Measurements from ENCODE around the gene B3GAT2.
A peak's percentile ranks its signal among the peaks of the same experiment; 100 is the strongest.
"Not testable (repeated sequence)": the region's sequence is repeated elsewhere in the genome, so short reads cannot be mapped to it uniquely, and the experiment has no call there.

B3GAT2 gene

GRCh38 chr6:70956451-70957283 lies at the start of gene B3GAT2:
Gene B3GAT2 (minus strand): TSS chr6:70957060. CDS start chr6:70956429, 631 bp downstream.
- DNase-seq = peak; percentile 70

- DNase-seq = no peak
Observed at GRCh38 chr6:70998148-70998547, 41.3 kb upstream of the B3GAT2 start.

GRCh38 chr6:70997379-70997778 lies 40.5 kb upstream of the B3GAT2 start:
- DNase-seq = no peak

- no peak for DNase-seq
Observed at GRCh38 chr6:70996106-70996505, 39.2 kb upstream of the B3GAT2 start.

GRCh38 chr6:70995411-70995810 lies 38.6 kb upstream of the B3GAT2 start:
- DNase-seq = no peak

GRCh38 chr6:70991253-70991652 lies 34.4 kb upstream of the B3GAT2 start:
- DNase-seq = no peak

GRCh38 chr6:70985156-70985555 lies 28.3 kb upstream of the B3GAT2 start:
- DNase-seq = no peak

- no peak for DNase-seq
Observed at GRCh38 chr6:70982747-70983146, 25.9 kb upstream of the B3GAT2 start.

- peak; percentile 47 for DNase-seq
Observed at GRCh38 chr6:70980727-70981126, 23.9 kb upstream of the B3GAT2 start.

- no peak for DNase-seq
Observed at GRCh38 chr6:70973604-70974003, 16.7 kb upstream of the B3GAT2 start.

GRCh38 chr6:70967049-70967448 lies 10.2 kb upstream of the B3GAT2 start:
- no peak for DNase-seq

- DNase-seq = no peak
Observed at GRCh38 chr6:70957284-70957617, 391 bp upstream of the B3GAT2 start.

GRCh38 chr6:70956191-70956450 lies 739 bp downstream of the B3GAT2 start:
- DNase-seq = no peak

GRCh38 chr6:70955441-70956190 lies 1.2 kb downstream of the B3GAT2 start:
- DNase-seq = peak; percentile 89

GRCh38 chr6:70954750-70955149 lies 2.1 kb downstream of the B3GAT2 start:
- peak; percentile 32 for DNase-seq

GRCh38 chr6:70954176-70954575 lies 2.7 kb downstream of the B3GAT2 start:
- no peak for DNase-seq

- DNase-seq = no peak
Observed at GRCh38 chr6:70952608-70953165, 4.2 kb downstream of the B3GAT2 start.

- not testable (repeated sequence) for DNase-seq
Observed at GRCh38 chr6:70944321-70944720, 12.5 kb downstream of the B3GAT2 start.

- no peak for DNase-seq
Observed at GRCh38 chr6:70933853-70934252, 23.0 kb downstream of the B3GAT2 start.

GRCh38 chr6:70905742-70906141 lies 51.1 kb downstream of the B3GAT2 start:
- DNase-seq = no peak

- DNase-seq = no peak
Observed at GRCh38 chr6:70903665-70904452, 53.0 kb downstream of the B3GAT2 start.

- no peak for DNase-seq
Observed at GRCh38 chr6:70901324-70901723, 55.5 kb downstream of the B3GAT2 start.

- DNase-seq = no peak
Observed at GRCh38 chr6:70900047-70900446, 56.8 kb downstream of the B3GAT2 start.

Measured in left hindlimb (tissue), 1 donor.